Adrenal gland (tissue), 12 donors: ENCODE data around the gene RPUSD3. TPM values are rescaled to one million over a fixed set of nuclear protein-coding genes. Genes with fewer than 3 reads are reported as not detected.

Experiments used
- polyA plus RNA-seq, 3 donors: library from polyadenylated mRNA; stranded (reverse); fragments of 200-250 nt in 2 of 3; fragments of 350-450 nt in 1 of 3; fragmentation: Illumina TruSeq in 1 of 3; extraction: RNeasy Lipid Tissue Mini Kit (QIAGEN cat#74804) in 1 of 3; gene quantifications; one replicate each; pipeline ENCODE4 v1.2.3, GENCODE V29; 2013 to 2014
- total RNA-seq, 9 donors: library from RNA; depleted of rRNA in 4 of 9; stranded (reverse); fragments of >200 nt in 4 of 9; fragments of 120-200 nt in 1 of 9; fragmentation: NEBNext Ultra II Directional in 1 of 9; extraction: Animal tissue kit (Norgen Biotek cat#: 25700) in 1 of 9; gene quantifications; one replicate each; pipeline versions ENCODE4 v1.1.0 to v1.2.4, GENCODE V29; 2013 to 2023
- donor health status: healthy with polysubstance abuse.
- donor health status: Bipolar disorder and iron deficiency.
- donor health status: DM: yes; HTN: yes; CAD: no.
- donor health status: DM: no; HTN: no; CAD: no.
- donor health status: DM: no; HTN: no; CAD: no.
- donor health status: DM: yes; HTN: yes; CAD: no.

The RPUSD3 gene
- total and polyA plus RNA-seq, 12 donors = 21.5 to 116 (median 48.3) TPM

Other genes with a start within 250 kb of the RPUSD3 start
- 10 to 100 TPM; 34.2 to 73.0 (median 39.4) TPM for gene MTMR14, start 194.5 kb downstream of the RPUSD3 start, total RNA-seq
- gene MTMR14, start 194.5 kb downstream of the RPUSD3 start, polyA plus RNA-seq = 10 to 100 TPM; 26.9 to 54.1 (median 42.4) TPM
- gene CPNE9, start 140.2 kb downstream of the RPUSD3 start, total RNA-seq = 1 to 10 TPM in 4 of 9 donors, under 1 TPM in 4, not detected in 1; 0.11 to 2.1 (median 1.1) TPM
- gene CPNE9, start 140.2 kb downstream of the RPUSD3 start, polyA plus RNA-seq = 1 to 10 TPM; 1.6 to 9.2 (median 4.0) TPM
- gene BRPF1, start 112.3 kb downstream of the RPUSD3 start, total RNA-seq = 10 to 100 TPM; 10.6 to 18.7 (median 15.0) TPM
- gene BRPF1, start 112.3 kb downstream of the RPUSD3 start, polyA plus RNA-seq = 10 to 100 TPM in 2 of 3 donors, 1 to 10 TPM in 1; 7.4 to 14.6 (median 12.4) TPM
- 10 to 100 TPM; 13.3 to 34.9 (median 22.3) TPM for gene OGG1, start 94.1 kb downstream of the RPUSD3 start, total RNA-seq
- 10 to 100 TPM; 16.0 to 25.6 (median 21.2) TPM for gene OGG1, start 94.1 kb downstream of the RPUSD3 start, polyA plus RNA-seq
- 100 to 1,000 TPM in 7 of 9 donors, 10 to 100 TPM in 2; 12.7 to 261 (median 172) TPM for gene CAMK1, start 74.1 kb downstream of the RPUSD3 start, total RNA-seq
- gene CAMK1, start 74.1 kb downstream of the RPUSD3 start, polyA plus RNA-seq = 100 to 1,000 TPM in 2 of 3 donors, 10 to 100 TPM in 1; 51.5 to 281 (median 260) TPM
- 100 to 1,000 TPM in 5 of 9 donors, 10 to 100 TPM in 4; 59.1 to 148 (median 114) TPM for gene TADA3, start 51.5 kb downstream of the RPUSD3 start, total RNA-seq
- gene TADA3, start 51.5 kb downstream of the RPUSD3 start, polyA plus RNA-seq = 100 to 1,000 TPM in 2 of 3 donors, 10 to 100 TPM in 1; 49.7 to 133 (median 117) TPM
- 100 to 1,000 TPM; 138 to 249 (median 180) TPM for gene ARPC4, start 50.9 kb downstream of the RPUSD3 start, total RNA-seq
- 100 to 1,000 TPM in 1 of 3 donors, 10 to 100 TPM in 2; 75.8 to 140 (median 77.4) TPM for gene ARPC4, start 50.9 kb downstream of the RPUSD3 start, polyA plus RNA-seq
- 10 to 100 TPM; 13.8 to 68.0 (median 39.5) TPM for gene TTLL3, start 33.7 kb downstream of the RPUSD3 start, total RNA-seq
- 100 to 1,000 TPM in 2 of 3 donors, 10 to 100 TPM in 1; 10.1 to 214 (median 146) TPM for gene TTLL3, start 33.7 kb downstream of the RPUSD3 start, polyA plus RNA-seq
- 1 to 10 TPM in 5 of 9 donors, under 1 TPM in 3, not detected in 1; 0.22 to 5.9 (median 1.2) TPM for gene CIDEC, start 36.2 kb upstream of the RPUSD3 start, total RNA-seq
- gene CIDEC, start 36.2 kb upstream of the RPUSD3 start, polyA plus RNA-seq = 100 to 1,000 TPM in 1 of 3 donors, 1 to 10 TPM in 1, under 1 TPM in 1; 0.38 to 108 (median 3.9) TPM
- 100 to 1,000 TPM in 2 of 9 donors, 10 to 100 TPM in 7; 47.2 to 116 (median 60.9) TPM for gene JAGN1, start 46.6 kb upstream of the RPUSD3 start, total RNA-seq
- gene JAGN1, start 46.6 kb upstream of the RPUSD3 start, polyA plus RNA-seq = 10 to 100 TPM; 31.4 to 69.7 (median 58.2) TPM
- gene IL17RE, start 58.8 kb upstream of the RPUSD3 start, total RNA-seq = 1 to 10 TPM in 6 of 9 donors, under 1 TPM in 3; 0.22 to 3.3 (median 1.4) TPM
- 1 to 10 TPM in 2 of 3 donors, under 1 TPM in 1; 0.51 to 4.3 (median 2.3) TPM for gene IL17RE, start 58.8 kb upstream of the RPUSD3 start, polyA plus RNA-seq
- gene IL17RC, start 73.1 kb upstream of the RPUSD3 start, total RNA-seq = 100 to 1,000 TPM in 2 of 9 donors, 10 to 100 TPM in 7; 24.7 to 141 (median 89.8) TPM
- gene IL17RC, start 73.1 kb upstream of the RPUSD3 start, polyA plus RNA-seq = 100 to 1,000 TPM in 2 of 3 donors, 10 to 100 TPM in 1; 20.5 to 283 (median 208) TPM
- gene CRELD1, start 89.8 kb upstream of the RPUSD3 start, total RNA-seq = 10 to 100 TPM; 28.8 to 95.4 (median 45.1) TPM
- gene CRELD1, start 89.8 kb upstream of the RPUSD3 start, polyA plus RNA-seq = 100 to 1,000 TPM in 1 of 3 donors, 10 to 100 TPM in 2; 30.2 to 137 (median 66.3) TPM
- gene PRRT3, start 108.4 kb upstream of the RPUSD3 start, total RNA-seq = 1 to 10 TPM in 7 of 9 donors, under 1 TPM in 2; 0.30 to 6.4 (median 3.3) TPM
- 1 to 10 TPM; 2.2 to 2.9 (median 2.5) TPM for gene PRRT3, start 108.4 kb upstream of the RPUSD3 start, polyA plus RNA-seq
- 100 to 1,000 TPM in 6 of 9 donors, 10 to 100 TPM in 3; 49.9 to 141 (median 111) TPM for gene EMC3, start 142.8 kb upstream of the RPUSD3 start, total RNA-seq
- 100 to 1,000 TPM in 1 of 3 donors, 10 to 100 TPM in 2; 11.3 to 191 (median 37.6) TPM for gene EMC3, start 142.8 kb upstream of the RPUSD3 start, polyA plus RNA-seq
- 10 to 100 TPM in 1 of 9 donors, 1 to 10 TPM in 6, under 1 TPM in 2; 0.48 to 14.5 (median 2.6) TPM for gene FANCD2, start 182.4 kb upstream of the RPUSD3 start, total RNA-seq
- gene FANCD2, start 182.4 kb upstream of the RPUSD3 start, polyA plus RNA-seq = 1 to 10 TPM; 1.2 to 3.8 (median 2.5) TPM